Stimulated activated effector memory CD8-positive, alpha-beta T cell treated with anti-CD3 and anti-CD28 coated beads, Interleukin-12 subunit alpha, Interleukin-12 subunit beta, amount 100 ng/mL, for 72 hours (primary cell): Measurements from ENCODE around the gene ACOXL.

Experiments
- ATAC-seq: fragments of 150-1000 bp; cut with Tn5 transposase; 2 replicates; pipeline ENCODE4 v1.10.0; 2021
- DNase-seq, 2 donors: peaks; one replicate each; pipeline ENCODE4 v3.0.0; 2021 to 2022; ENCODE audit warnings: low spot score in 2 of 2
- H3K27ac Mint-ChIP-seq: one replicate; pipeline ENCODE4 v1.8.0; 2022; ENCODE audit warnings: mild to moderate bottlenecking, mixed read lengths
- H3K36me3 Mint-ChIP-seq: one replicate; pipeline ENCODE4 v1.8.0; 2022; ENCODE audit warnings: mild to moderate bottlenecking, mixed read lengths
- H3K4me1 Mint-ChIP-seq: one replicate; pipeline ENCODE4 v1.8.0; 2022; ENCODE audit warnings: mixed read lengths
- H3K4me3 Mint-ChIP-seq: one replicate; pipeline ENCODE4 v1.8.0; 2022; ENCODE audit warnings: mild to moderate bottlenecking, mixed read lengths
- H3K9me3 Mint-ChIP-seq: one replicate; pipeline ENCODE4 v1.8.0; 2022; ENCODE audit warnings: mixed read lengths

ACOXL gene

GRCh38 chr2:111156529-111156928 lies 424.2 kb downstream of the ACOXL start:
- Mint-ChIP-seq H3K4me1 (peaks cover 31% of the 10 kb centered on the region), H3K36me3 (peaks cover 80% of the 10 kb centered on the region), H3K4me3 (no peak overlapping the region), H3K27ac (no peak overlapping the region), H3K9me3 (no peaks in the 10 kb centered on the region)
- ATAC-seq (no peak), DNase-seq (no peak)

GRCh38 chr2:111157071-111157661 lies 424.8 kb downstream of the ACOXL start:
- ATAC-seq (no peak), DNase-seq (no peak)
- Mint-ChIP-seq H3K9me3 (no peaks in the 10 kb centered on the region), H3K36me3 (peaks cover 80% of the 10 kb centered on the region), H3K27ac (no peak overlapping the region), H3K4me3 (no peak overlapping the region), H3K4me1 (peaks cover 35% of the 10 kb centered on the region)

GRCh38 chr2:111157798-111158197 lies 425.4 kb downstream of the ACOXL start:
- ATAC-seq = no peak
- no peak overlapping the region for H3K27ac Mint-ChIP-seq

GRCh38 chr2:111159641-111160040 lies 427.3 kb downstream of the ACOXL start:
- peaks cover 80% of the 10 kb centered on the region for H3K36me3 Mint-ChIP-seq
- no peak overlapping the region for H3K4me3 Mint-ChIP-seq
- H3K27ac Mint-ChIP-seq = no peak overlapping the region

More at GRCh38 chr2:111157798-111158197, 425.4 kb downstream of the ACOXL start:
- Mint-ChIP-seq H3K4me1 (peaks cover 41% of the 10 kb centered on the region), H3K4me3 (no peak overlapping the region), H3K9me3 (no peaks in the 10 kb centered on the region), H3K36me3 (peaks cover 80% of the 10 kb centered on the region)
- DNase-seq = no peak

GRCh38 chr2:111160758-111161157 lies 428.4 kb downstream of the ACOXL start:
- H3K27ac Mint-ChIP-seq = no peak overlapping the region
- peaks cover 48% of the 10 kb centered on the region for H3K4me1 Mint-ChIP-seq
- peaks cover 80% of the 10 kb centered on the region for H3K36me3 Mint-ChIP-seq
- no peak for ATAC-seq
- DNase-seq = no peak
- no peaks in the 10 kb centered on the region for H3K9me3 Mint-ChIP-seq
- no peak overlapping the region for H3K4me3 Mint-ChIP-seq

More at GRCh38 chr2:111159641-111160040, 427.3 kb downstream of the ACOXL start:
- DNase-seq (no peak), ATAC-seq (no peak)
- peaks cover 48% of the 10 kb centered on the region for H3K4me1 Mint-ChIP-seq
- no peaks in the 10 kb centered on the region for H3K9me3 Mint-ChIP-seq

GRCh38 chr2:111161971-111162370 lies 429.6 kb downstream of the ACOXL start:
- no peak for DNase-seq

GRCh38 chr2:111162718-111163331 lies 430.5 kb downstream of the ACOXL start:
- no peak overlapping the region for H3K4me3 Mint-ChIP-seq
- peaks cover 42% of the 10 kb centered on the region for H3K4me1 Mint-ChIP-seq
- no peaks in the 10 kb centered on the region for H3K9me3 Mint-ChIP-seq
- H3K27ac Mint-ChIP-seq = no peak overlapping the region
- no peak for DNase-seq
- ATAC-seq = peak; percentile 67
- H3K36me3 Mint-ChIP-seq = peaks cover 83% of the 10 kb centered on the region

More at GRCh38 chr2:111161971-111162370, 429.6 kb downstream of the ACOXL start:
- ATAC-seq = no peak
- H3K9me3 Mint-ChIP-seq = no peaks in the 10 kb centered on the region
- no peak overlapping the region for H3K4me3 Mint-ChIP-seq
- peaks cover 80% of the 10 kb centered on the region for H3K36me3 Mint-ChIP-seq
- H3K27ac Mint-ChIP-seq = no peak overlapping the region
- peaks cover 44% of the 10 kb centered on the region for H3K4me1 Mint-ChIP-seq

- no peak overlapping the region for H3K4me3 Mint-ChIP-seq
- H3K4me1 Mint-ChIP-seq = peaks cover 49% of the 10 kb centered on the region
- H3K27ac Mint-ChIP-seq = no peak overlapping the region
- no peaks in the 10 kb centered on the region for H3K9me3 Mint-ChIP-seq
- DNase-seq = no peak
- H3K36me3 Mint-ChIP-seq = peaks cover 87% of the 10 kb centered on the region
- no peak for ATAC-seq
Observed at GRCh38 chr2:111164078-111164477, 431.7 kb downstream of the ACOXL start.

- DNase-seq (no peak), ATAC-seq (no peak)
- peaks cover 49% of the 10 kb centered on the region for H3K4me1 Mint-ChIP-seq
- H3K36me3 Mint-ChIP-seq = peaks cover 84% of the 10 kb centered on the region
- H3K27ac Mint-ChIP-seq = no peak overlapping the region
- H3K9me3 Mint-ChIP-seq = no peaks in the 10 kb centered on the region
- no peak overlapping the region for H3K4me3 Mint-ChIP-seq
Observed at GRCh38 chr2:111165084-111165483, 432.7 kb downstream of the ACOXL start.

- DNase-seq (no peak), ATAC-seq (no peak)
- peaks cover 75% of the 10 kb centered on the region for H3K36me3 Mint-ChIP-seq
- no peak overlapping the region for H3K27ac Mint-ChIP-seq
- H3K4me1 Mint-ChIP-seq = peaks cover 41% of the 10 kb centered on the region
- H3K4me3 Mint-ChIP-seq = no peak overlapping the region
- H3K9me3 Mint-ChIP-seq = no peaks in the 10 kb centered on the region
Observed at GRCh38 chr2:111166115-111166514, 433.7 kb downstream of the ACOXL start.

- Mint-ChIP-seq H3K36me3 (peaks cover 64% of the 10 kb centered on the region), H3K4me1 (peaks cover 32% of the 10 kb centered on the region), H3K27ac (no peak overlapping the region), H3K9me3 (no peaks in the 10 kb centered on the region), H3K4me3 (no peak overlapping the region)
- no peak for ATAC-seq
- DNase-seq = no peak
Observed at GRCh38 chr2:111167076-111167862, 434.9 kb downstream of the ACOXL start.

- Mint-ChIP-seq H3K4me3 (no peak overlapping the region), H3K27ac (no peak overlapping the region), H3K36me3 (peaks cover 58% of the 10 kb centered on the region), H3K9me3 (no peaks in the 10 kb centered on the region), H3K4me1 (peaks cover 27% of the 10 kb centered on the region)
- DNase-seq (no peak), ATAC-seq (no peak)
Observed at GRCh38 chr2:111167863-111168162, 435.4 kb downstream of the ACOXL start.
